ENCODE data around the gene OR52N1. TPM values are rescaled to one million over a fixed set of nuclear protein-coding genes. Genes with fewer than 3 reads are reported as not detected.

The OR52N1 gene
- total and polyA plus RNA-seq, 9 of the 15 experiments (the other 6 are each of a cell fraction or from before 2014, with no cell fraction given) = not detected

GRCh38 chr11:5738431-5738830, 52.6 kb downstream of the OR52N1 start:
- Histone ChIP-seq H3K79me2 (ENCODE audit: control insufficient read depth, insufficient read depth, low read length) (no peaks in the 10 kb centered on the region), H3K36me3 (ENCODE audit: control insufficient read depth, insufficient read depth, low read length) (no peaks in the 10 kb centered on the region), H3K9me3 (replicated peaks; ENCODE audit: control insufficient read depth, insufficient read depth, low read depth, low read length) (peaks cover 4% of the 10 kb centered on the region; the same call in 1 of the 2 replicates), H3K4me2 (ENCODE audit: insufficient read depth, low read length) (no peak overlapping the region), H2AFZ (ENCODE audit: low read depth, low read length) (no peak overlapping the region), H3K4me1 (replicated peaks in 1 of 2; ENCODE audit: control insufficient read depth in 2 of 2, insufficient read depth in 2 of 2, low read length in 2 of 2) (no peaks in the 10 kb centered on the region), H3K27me3 (ENCODE audit: control insufficient read depth in 2 of 2, insufficient read depth in 2 of 2, low read length in 2 of 2) (peaks cover 0 to 2% of the 10 kb centered on the region in 2 experiments; a peak in 1 of 5 replicates), H3K9me1 (ENCODE audit: control insufficient read depth, insufficient read depth, low read length) (no peaks in the 10 kb centered on the region), H3K9ac (ENCODE audit: insufficient read depth in 1 of 2, low read depth in 2 of 2, low read length in 2 of 2) (no peak overlapping the region), H3K4me3 (no peak overlapping the region), H3K27ac (ENCODE audit: extremely low read depth, low read depth, low read length) (no peak overlapping the region), H4K20me1 (replicated peaks; ENCODE audit: control insufficient read depth, insufficient read depth, low read length) (no peaks in the 10 kb centered on the region)
- DNase-seq (ENCODE audit: extremely low read depth in 1 of 4, low spot score in 3 of 4) (no peak), ATAC-seq (no peak), FAIRE-seq (no peak)
- no TSS peak for BruUV-seq (replicated peaks)
- TF ChIP-seq TCF7L2 (IDR thresholded peaks at IDR 0.05; ENCODE audit: low read depth, low read length) (no peak), CBX8 (IDR thresholded peaks at IDR 0.05; ENCODE audit: borderline replicate concordance, extremely low read depth, low read depth, low read length, poor library complexity, severe bottlenecking) (no peak), ZNF639 (CRISPR knock-in tag; conservative IDR thresholded peaks at IDR 0.05 in 1 of 2, IDR thresholded peaks at IDR 0.05 in 1 of 2) (no peak), NKRF (IDR thresholded peaks at IDR 0.05; ENCODE audit: borderline replicate concordance) (no peak), SIRT6 (IDR thresholded peaks at IDR 0.05; ENCODE audit: low read depth, low read length) (no peak), THRB (CRISPR knock-in tag; conservative IDR thresholded peaks at IDR 0.05) (no peak), KLF10 (CRISPR knock-in tag; IDR thresholded peaks at IDR 0.05) (no peak), MAX (CRISPR knock-in tag; IDR thresholded peaks at IDR 0.05) (no peak), XRCC4 (IDR thresholded peaks at IDR 0.05; ENCODE audit: extremely low read depth, insufficient read depth, insufficient read length) (no peak), ZNF282 (CRISPR knock-in tag; IDR thresholded peaks at IDR 0.05) (no peak)
- CTCF ChIA-PET (ENCODE audit: low intra/inter-chr PET ratio) = no interaction called here
- intact Hi-C loops (cut with micrococcal nuclease) = no loop called here
- 0% methylated on average over 1 of the region's 1 CpG for WGBS (ENCODE audit: insufficient coverage, low coverage, missing lambda C conversion rate)
- POLR2A ChIA-PET = no interaction called here
- in situ Hi-C loops (cut with MboI) = no loop called here
